ENCODE results near the gene TRPC3. TPM values are rescaled to one million over a fixed set of nuclear protein-coding genes. Genes with fewer than 3 reads are reported as not detected.
"Not testable (repeated sequence)": the region's sequence is repeated elsewhere in the genome, so short reads cannot be mapped to it uniquely, and the experiment has no call there.

The TRPC3 gene
- total RNA-seq, 1 donor from 2014 or later, result 9.7 TPM

GRCh38 chr4:121946644-121947043 lies 5.2 kb downstream of the TRPC3 start:
- no peak for DNase-seq

GRCh38 chr4:121943941-121944340 lies 7.9 kb downstream of the TRPC3 start:
- DNase-seq, result no peak

- no peak for DNase-seq
Measured at GRCh38 chr4:121939690-121940089, 12.2 kb downstream of the TRPC3 start.

GRCh38 chr4:121938282-121939092 lies 13.4 kb downstream of the TRPC3 start:
- DNase-seq, result no peak

GRCh38 chr4:121936101-121936500 lies 15.8 kb downstream of the TRPC3 start:
- no peak for DNase-seq

- no peak for DNase-seq
Measured at GRCh38 chr4:121934635-121935034, 17.2 kb downstream of the TRPC3 start.

- DNase-seq, result no peak
Measured at GRCh38 chr4:121932212-121932974, 19.5 kb downstream of the TRPC3 start.

GRCh38 chr4:121930304-121930703 lies 21.6 kb downstream of the TRPC3 start:
- DNase-seq, result no peak

GRCh38 chr4:121927948-121928347 lies 23.9 kb downstream of the TRPC3 start:
- no peak for DNase-seq

- not testable (repeated sequence) for DNase-seq
Measured at GRCh38 chr4:121926490-121926889, 25.4 kb downstream of the TRPC3 start.

GRCh38 chr4:121923306-121923705 lies 28.6 kb downstream of the TRPC3 start:
- DNase-seq, result no peak

GRCh38 chr4:121913667-121914066 lies 38.2 kb downstream of the TRPC3 start:
- no peak for DNase-seq

- no peak for DNase-seq
Measured at GRCh38 chr4:121908346-121908745, 43.5 kb downstream of the TRPC3 start.

GRCh38 chr4:121900132-121900983 lies 51.5 kb downstream of the TRPC3 start:
- peak; percentile 26 for DNase-seq

GRCh38 chr4:121898150-121898549 lies 53.7 kb downstream of the TRPC3 start:
- no peak for DNase-seq

- DNase-seq, result no peak
Measured at GRCh38 chr4:121888134-121888533, 63.7 kb downstream of the TRPC3 start.

GRCh38 chr4:121885115-121885514 lies 66.7 kb downstream of the TRPC3 start:
- DNase-seq, result no peak

GRCh38 chr4:121881158-121881557 lies 70.7 kb downstream of the TRPC3 start:
- DNase-seq, result no peak

- no peak for DNase-seq
Measured at GRCh38 chr4:121879135-121879534, 72.7 kb downstream of the TRPC3 start.

- no peak for DNase-seq
Measured at GRCh38 chr4:121877041-121877773, 74.7 kb downstream of the TRPC3 start.

- DNase-seq, result no peak
Measured at GRCh38 chr4:121876070-121876469, 75.8 kb downstream of the TRPC3 start.

- no peak for DNase-seq
Measured at GRCh38 chr4:121875652-121876051, 76.2 kb downstream of the TRPC3 start.
